GM12801 (cell line): Measurements from ENCODE around the gene GM2A.

Experiments
- TF ChIP-seq, protein P1 (sequence below): IDR thresholded peaks from one replicate; pipeline ENCODE4 v1.5.1; 2011; ENCODE audit warnings: control low read depth; ENCODE audit not compliant: insufficient read length; ENCODE audit errors: extremely low read depth

GM2A gene

GRCh38 chr5:151283120-151283825 is 30.3 kb downstream of the GM2A start:
- TF ChIP-seq, protein P1, sequence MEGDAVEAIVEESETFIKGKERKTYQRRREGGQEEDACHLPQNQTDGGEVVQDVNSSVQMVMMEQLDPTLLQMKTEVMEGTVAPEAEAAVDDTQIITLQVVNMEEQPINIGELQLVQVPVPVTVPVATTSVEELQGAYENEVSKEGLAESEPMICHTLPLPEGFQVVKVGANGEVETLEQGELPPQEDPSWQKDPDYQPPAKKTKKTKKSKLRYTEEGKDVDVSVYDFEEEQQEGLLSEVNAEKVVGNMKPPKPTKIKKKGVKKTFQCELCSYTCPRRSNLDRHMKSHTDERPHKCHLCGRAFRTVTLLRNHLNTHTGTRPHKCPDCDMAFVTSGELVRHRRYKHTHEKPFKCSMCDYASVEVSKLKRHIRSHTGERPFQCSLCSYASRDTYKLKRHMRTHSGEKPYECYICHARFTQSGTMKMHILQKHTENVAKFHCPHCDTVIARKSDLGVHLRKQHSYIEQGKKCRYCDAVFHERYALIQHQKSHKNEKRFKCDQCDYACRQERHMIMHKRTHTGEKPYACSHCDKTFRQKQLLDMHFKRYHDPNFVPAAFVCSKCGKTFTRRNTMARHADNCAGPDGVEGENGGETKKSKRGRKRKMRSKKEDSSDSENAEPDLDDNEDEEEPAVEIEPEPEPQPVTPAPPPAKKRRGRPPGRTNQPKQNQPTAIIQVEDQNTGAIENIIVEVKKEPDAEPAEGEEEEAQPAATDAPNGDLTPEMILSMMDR, result no peak

GRCh38 chr5:151284392-151284967 is 31.5 kb downstream of the GM2A start:
- TF ChIP-seq, protein P1, result no peak

DNA sequence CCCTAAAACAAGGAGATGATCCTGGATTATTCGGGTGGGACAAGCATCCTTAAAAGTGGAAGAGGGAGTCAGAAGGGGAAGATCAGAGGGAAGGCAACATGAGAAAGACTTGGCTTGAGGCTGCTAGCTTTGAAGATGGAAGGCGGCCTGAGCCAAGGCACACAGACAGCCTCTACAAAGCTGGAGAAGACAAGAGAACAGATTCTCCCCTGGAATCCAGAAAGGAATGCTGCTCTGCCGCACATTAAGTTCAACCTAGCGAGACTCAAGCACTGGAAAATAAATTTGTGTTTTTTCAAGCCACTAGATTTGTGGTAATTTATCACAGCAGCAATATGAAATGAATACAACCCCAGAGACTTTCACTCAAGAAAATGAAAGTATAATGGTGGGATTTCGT is 32.7 kb downstream of the GM2A start:
- TF ChIP-seq, protein P1, result no peak

GRCh38 chr5:151286246-151286645 is 33.3 kb downstream of the GM2A start:
- TF ChIP-seq, protein P1, result no peak

DNA sequence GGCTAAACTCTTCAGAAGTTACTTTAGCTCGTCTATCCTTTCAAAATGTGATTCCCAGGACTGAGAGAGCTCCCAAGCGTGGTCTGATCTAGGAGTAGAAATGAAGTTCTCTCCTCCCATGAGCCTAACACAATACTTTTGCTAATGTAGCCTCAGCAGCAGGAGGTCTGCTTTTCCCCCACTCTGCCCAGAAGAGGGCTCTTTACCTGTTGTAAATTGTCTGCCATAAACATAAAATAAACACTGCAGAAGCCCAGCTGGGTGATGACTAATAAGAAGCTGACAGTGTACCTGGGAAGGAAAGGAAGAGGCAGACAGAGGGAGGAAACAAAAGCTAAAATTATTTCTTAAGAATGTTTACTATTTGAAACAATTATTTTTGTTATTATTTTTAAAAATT is 35.2 kb downstream of the GM2A start:
- TF ChIP-seq, protein P1, result no peak

DNA sequence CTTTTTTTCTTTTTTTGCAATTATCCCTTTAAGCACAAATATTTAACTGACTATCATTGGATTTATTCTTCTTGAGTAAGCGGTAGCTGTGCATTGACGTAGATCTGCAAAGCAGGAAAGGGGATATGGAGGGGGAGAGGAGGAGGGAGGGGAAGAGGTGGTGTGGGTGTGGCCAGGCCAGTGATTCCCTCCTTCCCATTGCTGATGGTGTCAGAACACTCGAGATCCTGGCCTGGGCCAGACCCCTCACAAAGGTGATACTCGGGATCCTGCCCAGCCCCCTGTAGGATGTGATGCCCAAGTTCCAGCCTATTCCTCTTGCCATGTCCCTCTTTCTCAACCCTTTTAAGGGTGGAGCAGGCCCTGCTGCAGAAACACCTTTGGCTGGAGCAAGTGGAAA is 40.6 kb downstream of the GM2A start:
- TF ChIP-seq, protein P1, result no peak

DNA sequence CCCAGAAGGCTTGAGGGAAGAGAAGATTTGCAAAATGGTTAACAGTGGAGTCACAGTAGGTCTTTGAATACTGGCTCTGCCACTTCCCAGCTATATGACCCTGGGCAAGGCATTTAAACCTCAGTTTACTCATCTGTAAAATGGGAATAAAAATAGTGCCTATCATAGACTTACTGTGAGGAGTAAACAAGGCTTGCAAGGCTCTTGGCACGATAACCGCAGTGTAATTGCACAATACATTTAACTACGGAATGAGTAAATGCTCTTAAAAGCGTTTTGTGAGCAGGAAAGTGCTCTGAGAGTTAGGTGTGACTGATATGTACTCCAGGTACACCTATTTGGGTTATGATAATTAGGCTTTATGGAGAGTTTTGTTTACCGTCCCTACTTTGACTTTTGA is 42.2 kb downstream of the GM2A start:
- TF ChIP-seq, protein P1, result no peak
